WTC11 (cell line): Measurements from ENCODE around the gene PRRG2. TPM values are rescaled to one million over a fixed set of nuclear protein-coding genes. Genes with fewer than 3 reads are reported as not detected.

ENCODE experiments used
- ATAC-seq: fragments of 200-7000 bp; cut with Tn5 transposase; 2 replicates; pipeline ENCODE4 v1.10.0; 2021; ENCODE audit warnings: mild to moderate bottlenecking, moderate library complexity
- CTCF ChIA-PET: fragments of 300-600 bp; sonication (Branson Sonifier 250); formaldehyde crosslinking; loops from one replicate; lab custom pipeline; 2021; ENCODE audit warnings: antibody characterized with exemption; lab: Charles Lee
- POLR2A ChIA-PET: fragments of 350-600 bp; sonication (Branson Sonifier 250); formaldehyde crosslinking; loops from one replicate; lab custom pipeline; 2021; ENCODE audit warnings: antibody characterized with exemption; lab: Charles Lee
- DNase-seq: peaks from one replicate; pipeline ENCODE4 v3.0.0; 2021; ENCODE audit warnings: low spot score
- H3K27ac Mint-ChIP-seq: 2 replicates; pipeline ENCODE4 v1.8.0; 2021; ENCODE audit warnings: mixed read lengths
- H3K27me3 Mint-ChIP-seq: 2 replicates; pipeline ENCODE4 v1.8.0; 2021; ENCODE audit warnings: low read depth, mild to moderate bottlenecking, moderate library complexity, mixed read lengths
- H3K36me3 Mint-ChIP-seq: 2 replicates; pipeline ENCODE4 v1.8.0; 2021; ENCODE audit warnings: mixed read lengths
- H3K4me1 Mint-ChIP-seq: 2 replicates; pipeline ENCODE4 v1.8.0; 2022; ENCODE audit warnings: mixed read lengths
- H3K4me3 Mint-ChIP-seq: 2 replicates; pipeline ENCODE4 v1.8.0; 2021; ENCODE audit warnings: mild to moderate bottlenecking, moderate library complexity, mixed read lengths
- H3K9me3 Mint-ChIP-seq: 2 replicates; pipeline ENCODE4 v1.8.0; 2021; ENCODE audit warnings: mixed read lengths
- CREB1 ChIP-seq: sonication (generic); formaldehyde crosslinking; IDR thresholded peaks from 2 replicates; pipeline ENCODE4 v1.8.0; 2023; ENCODE audit warnings: mild to moderate bottlenecking, missing genetic modification reagents
- FOXP4 ChIP-seq: sonication (generic); formaldehyde crosslinking; IDR thresholded peaks from 2 replicates; pipeline ENCODE4 v1.8.0; 2022; ENCODE audit warnings: mild to moderate bottlenecking, missing genetic modification reagents
- HMGXB4 ChIP-seq: sonication (generic); formaldehyde crosslinking; IDR thresholded peaks from 2 replicates; pipeline ENCODE4 v1.8.1; 2023; ENCODE audit warnings: mild to moderate bottlenecking, moderate library complexity, missing genetic modification reagents
- NFATC4 ChIP-seq: fragments of 250-450 bp; sonication (Bioruptor Pico); IDR thresholded peaks from 2 replicates; pipeline ENCODE4 v1.9.0; 2021; ENCODE audit warnings: mild to moderate bottlenecking
- NR2C2 ChIP-seq: sonication (generic); formaldehyde crosslinking; IDR thresholded peaks from 2 replicates; pipeline ENCODE4 v1.8.0; 2022; ENCODE audit warnings: mild to moderate bottlenecking, missing genetic modification reagents
- NR3C1 ChIP-seq: sonication (generic); formaldehyde crosslinking; conservative IDR thresholded peaks from 2 replicates; pipeline ENCODE4 v1.8.1; 2023; ENCODE audit warnings: low read depth, mild to moderate bottlenecking, missing genetic modification reagents
- OVOL2 ChIP-seq: fragments of 250-450 bp; sonication (Bioruptor Pico); IDR thresholded peaks from 2 replicates; pipeline ENCODE4 v1.9.0; 2021; ENCODE audit warnings: mild to moderate bottlenecking, borderline replicate concordance
- PRRX2 ChIP-seq: fragments of 250-450 bp; sonication (Bioruptor Pico); IDR thresholded peaks from 2 replicates; pipeline ENCODE4 v1.8.0; 2021; ENCODE audit warnings: mild to moderate bottlenecking
- RORB ChIP-seq: fragments of 250-450 bp; sonication (Bioruptor Pico); IDR thresholded peaks from 2 replicates; pipeline ENCODE4 v1.9.0; 2021; ENCODE audit warnings: mild to moderate bottlenecking
- ZNF138 ChIP-seq: sonication (generic); formaldehyde crosslinking; conservative IDR thresholded peaks from 2 replicates; pipeline ENCODE4 v1.8.1; 2022; ENCODE audit warnings: mild to moderate bottlenecking, moderate library complexity, missing genetic modification reagents
- ZNF232 ChIP-seq: sonication (generic); formaldehyde crosslinking; IDR thresholded peaks from 2 replicates; pipeline ENCODE4 v1.8.0; 2022; ENCODE audit warnings: mild to moderate bottlenecking, missing genetic modification reagents
- ZNF281 ChIP-seq: sonication (generic); formaldehyde crosslinking; IDR thresholded peaks from 2 replicates; pipeline ENCODE4 v1.8.0; 2023; ENCODE audit warnings: mild to moderate bottlenecking, missing genetic modification reagents
- ZNF317 ChIP-seq: sonication (generic); formaldehyde crosslinking; IDR thresholded peaks from 2 replicates; pipeline ENCODE4 v1.8.1; 2023; ENCODE audit warnings: low read depth, mild to moderate bottlenecking, moderate library complexity, missing genetic modification reagents, borderline replicate concordance
- total RNA-seq: library from RNA; stranded (reverse); gene quantifications from 3 replicates; pipeline ENCODE4 v1.2.3, GENCODE V29; 2021
- TF ChIP-seq, protein P1 (sequence below): sonication (generic); formaldehyde crosslinking; IDR thresholded peaks from 2 replicates; pipeline ENCODE4 v1.8.1; 2022; ENCODE audit warnings: missing genetic modification reagents, borderline replicate concordance
- TF ChIP-seq, protein P2 (sequence below): sonication (generic); formaldehyde crosslinking; IDR thresholded peaks from 2 replicates; pipeline ENCODE4 v1.8.1; 2023; ENCODE audit warnings: mild to moderate bottlenecking, missing genetic modification reagents

PRRG2 gene
- total RNA-seq, 1 experiment from 2014 or later, result 5.9 TPM

DNA sequence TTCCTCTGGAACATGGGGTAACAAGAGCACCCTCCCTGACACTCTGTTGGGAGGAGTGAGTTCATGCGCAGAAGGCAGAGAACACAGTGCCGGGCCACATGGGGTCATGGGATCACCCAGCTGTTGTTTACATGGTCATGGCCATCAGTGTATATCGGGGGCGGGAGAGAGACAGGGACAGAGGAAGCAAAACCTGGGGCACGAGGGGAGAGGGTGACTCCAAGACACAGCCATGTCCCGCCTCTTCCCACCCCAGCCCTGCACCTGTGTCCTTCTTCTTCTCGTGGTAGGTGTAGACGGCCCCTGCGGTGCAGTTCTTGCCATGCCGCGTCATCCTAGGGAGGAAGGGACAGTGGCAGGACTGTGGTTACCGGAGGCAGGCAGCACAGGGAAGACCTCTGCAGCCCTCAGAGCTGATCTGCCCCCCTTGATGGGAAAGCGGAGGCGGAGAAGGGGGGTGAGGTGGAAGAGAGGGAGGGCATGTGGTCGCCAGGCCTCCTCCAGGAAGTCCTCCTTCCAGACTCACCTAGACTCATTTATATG is 20.7 kb upstream of the PRRG2 start:
- ChIA-PET POLR2A (interaction anchor here (0.5 to 1.2 kb wide), 5 partner anchors 20 to 80 kb away, joined by 3 to 9 read pairs (median 3); partner anchors contain the start of genes NOSIP and RRAS), CTCF (interaction anchor here (0.7 to 7.6 kb wide), 5 partner anchors 11 to 81 kb away, joined by 3 to 95 read pairs (median 15); partner anchors contain the start of gene SCAF1)
- H3K4me3 Mint-ChIP-seq, result no peak overlapping the region
- peaks cover 24% of the 10 kb centered on the region for H3K36me3 Mint-ChIP-seq
- H3K27ac Mint-ChIP-seq, result peak overlapping the region; percentile 91
- no peaks in the 10 kb centered on the region for H3K27me3 Mint-ChIP-seq
- peaks cover 24% of the 10 kb centered on the region for H3K4me1 Mint-ChIP-seq
- TF ChIP-seq ZNF138 (CRISPR knock-in tag) (no peak), NFATC4 (CRISPR knock-in tag) (no peak), HMGXB4 (no peak), ZNF281 (CRISPR knock-in tag) (no peak), NR2C2 (no peak), ZNF317 (CRISPR knock-in tag) (no peak), CREB1 (no peak), NR3C1 (no peak)
- TF ChIP-seq, protein P1, sequence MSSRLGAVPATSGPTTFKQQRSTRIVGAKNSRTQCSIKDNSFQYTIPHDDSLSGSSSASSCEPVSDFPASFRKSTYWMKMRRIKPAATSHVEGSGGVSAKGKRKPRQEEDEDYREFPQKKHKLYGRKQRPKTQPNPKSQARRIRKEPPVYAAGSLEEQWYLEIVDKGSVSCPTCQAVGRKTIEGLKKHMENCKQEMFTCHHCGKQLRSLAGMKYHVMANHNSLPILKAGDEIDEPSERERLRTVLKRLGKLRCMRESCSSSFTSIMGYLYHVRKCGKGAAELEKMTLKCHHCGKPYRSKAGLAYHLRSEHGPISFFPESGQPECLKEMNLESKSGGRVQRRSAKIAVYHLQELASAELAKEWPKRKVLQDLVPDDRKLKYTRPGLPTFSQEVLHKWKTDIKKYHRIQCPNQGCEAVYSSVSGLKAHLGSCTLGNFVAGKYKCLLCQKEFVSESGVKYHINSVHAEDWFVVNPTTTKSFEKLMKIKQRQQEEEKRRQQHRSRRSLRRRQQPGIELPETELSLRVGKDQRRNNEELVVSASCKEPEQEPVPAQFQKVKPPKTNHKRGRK, result no peak
- TF ChIP-seq, protein P2, sequence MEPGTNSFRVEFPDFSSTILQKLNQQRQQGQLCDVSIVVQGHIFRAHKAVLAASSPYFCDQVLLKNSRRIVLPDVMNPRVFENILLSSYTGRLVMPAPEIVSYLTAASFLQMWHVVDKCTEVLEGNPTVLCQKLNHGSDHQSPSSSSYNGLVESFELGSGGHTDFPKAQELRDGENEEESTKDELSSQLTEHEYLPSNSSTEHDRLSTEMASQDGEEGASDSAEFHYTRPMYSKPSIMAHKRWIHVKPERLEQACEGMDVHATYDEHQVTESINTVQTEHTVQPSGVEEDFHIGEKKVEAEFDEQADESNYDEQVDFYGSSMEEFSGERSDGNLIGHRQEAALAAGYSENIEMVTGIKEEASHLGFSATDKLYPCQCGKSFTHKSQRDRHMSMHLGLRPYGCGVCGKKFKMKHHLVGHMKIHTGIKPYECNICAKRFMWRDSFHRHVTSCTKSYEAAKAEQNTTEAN (CRISPR knock-in tag), result no peak
- H3K9me3 Mint-ChIP-seq, result no peaks in the 10 kb centered on the region
- DNase-seq (no peak), ATAC-seq (no peak)

- no peak for DNase-seq
- H3K36me3 Mint-ChIP-seq, result peaks cover 3% of the 10 kb centered on the region; the same call in 1 of the 2 replicates
- peaks cover 15% of the 10 kb centered on the region for H3K4me1 Mint-ChIP-seq
- ChIA-PET CTCF (interaction anchor here (1.6 kb wide), 1 partner anchor 18 kb away, joined by 9 read pairs; no protein-coding TSS in a partner anchor), POLR2A (no interaction called here)
- no peak for TF ChIP-seq ZNF232 (CRISPR knock-in tag)
- no peak for TF ChIP-seq PRRX2 (CRISPR knock-in tag)
- TF ChIP-seq OVOL2 (CRISPR knock-in tag), result no peak
- no peak for TF ChIP-seq RORB
- TF ChIP-seq FOXP4 (CRISPR knock-in tag), result no peak
- ATAC-seq, result no peak
- no peaks in the 10 kb centered on the region for H3K9me3 Mint-ChIP-seq
- H3K27ac Mint-ChIP-seq, result peak overlapping the region; percentile 91
- no peak overlapping the region for H3K4me3 Mint-ChIP-seq
- H3K27me3 Mint-ChIP-seq, result no peaks in the 10 kb centered on the region
Observed at GRCh38 chr19:49564616-49565045, 16.5 kb upstream of the PRRG2 start.
